ENCODE measurements around the gene SLC16A6.

The SLC16A6 gene

DNA sequence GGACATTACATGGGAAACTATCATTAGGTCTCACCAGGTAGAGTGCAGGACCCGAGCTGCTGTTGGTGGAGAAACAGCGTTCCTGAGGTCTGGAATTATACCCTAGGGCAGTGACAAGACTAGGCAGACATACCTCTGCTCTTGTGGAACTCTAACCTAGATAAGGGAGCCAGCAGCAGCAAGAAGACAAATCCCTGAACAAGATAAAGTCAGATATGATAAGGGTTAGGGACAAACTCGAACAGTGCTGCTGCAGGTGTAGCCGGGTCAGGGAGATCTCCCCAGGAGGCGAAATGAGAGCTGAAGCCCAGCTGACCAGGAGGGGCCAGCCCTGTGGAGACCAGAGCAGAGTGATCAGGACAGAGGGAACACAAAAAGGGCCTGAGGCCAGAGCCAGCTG lies 35.0 kb upstream of the SLC16A6 start:
- TF ChIP-seq, protein P1, sequence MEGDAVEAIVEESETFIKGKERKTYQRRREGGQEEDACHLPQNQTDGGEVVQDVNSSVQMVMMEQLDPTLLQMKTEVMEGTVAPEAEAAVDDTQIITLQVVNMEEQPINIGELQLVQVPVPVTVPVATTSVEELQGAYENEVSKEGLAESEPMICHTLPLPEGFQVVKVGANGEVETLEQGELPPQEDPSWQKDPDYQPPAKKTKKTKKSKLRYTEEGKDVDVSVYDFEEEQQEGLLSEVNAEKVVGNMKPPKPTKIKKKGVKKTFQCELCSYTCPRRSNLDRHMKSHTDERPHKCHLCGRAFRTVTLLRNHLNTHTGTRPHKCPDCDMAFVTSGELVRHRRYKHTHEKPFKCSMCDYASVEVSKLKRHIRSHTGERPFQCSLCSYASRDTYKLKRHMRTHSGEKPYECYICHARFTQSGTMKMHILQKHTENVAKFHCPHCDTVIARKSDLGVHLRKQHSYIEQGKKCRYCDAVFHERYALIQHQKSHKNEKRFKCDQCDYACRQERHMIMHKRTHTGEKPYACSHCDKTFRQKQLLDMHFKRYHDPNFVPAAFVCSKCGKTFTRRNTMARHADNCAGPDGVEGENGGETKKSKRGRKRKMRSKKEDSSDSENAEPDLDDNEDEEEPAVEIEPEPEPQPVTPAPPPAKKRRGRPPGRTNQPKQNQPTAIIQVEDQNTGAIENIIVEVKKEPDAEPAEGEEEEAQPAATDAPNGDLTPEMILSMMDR (IDR thresholded peaks at IDR 0.05; ENCODE audit: insufficient read depth, low read depth, low read length, missing control alignments), result no peak
- no peak overlapping the region for H3K4me3 ChIP-seq (ENCODE audit: low read depth, low read length)
- DNase-seq (ENCODE audit: low read depth), result no peak

DNA sequence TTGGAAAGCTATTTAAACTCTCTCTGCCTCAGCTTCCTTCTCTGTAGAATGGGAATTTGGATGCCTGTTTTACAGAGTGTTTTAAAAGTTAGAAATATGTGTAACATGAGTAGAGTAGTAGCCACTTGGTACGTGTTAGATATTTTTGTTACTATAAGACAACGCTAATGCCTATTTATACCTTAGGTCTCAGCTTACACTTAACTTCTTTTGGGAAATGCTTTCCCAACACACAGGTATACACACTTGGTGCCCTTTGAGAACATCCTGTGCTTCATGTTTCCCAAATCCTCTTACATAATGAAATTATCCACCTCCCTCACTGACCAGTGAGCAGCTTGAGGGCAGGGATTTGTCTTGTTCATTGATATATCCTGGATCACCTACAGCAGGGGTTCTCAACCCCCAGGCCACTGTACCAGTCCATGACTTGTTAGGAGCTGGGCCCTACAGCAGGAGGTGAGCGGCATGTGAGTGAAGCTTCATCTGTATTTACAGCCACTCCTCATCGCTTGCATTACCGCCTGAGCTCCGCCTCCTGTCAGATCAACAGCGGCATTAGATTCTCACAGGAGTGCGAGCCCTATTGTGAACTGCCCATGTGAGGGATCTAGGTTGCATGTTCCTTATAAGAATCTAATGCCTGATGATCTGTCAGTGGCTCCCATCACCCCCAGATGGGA lies 33.9 kb upstream of the SLC16A6 start:
- H3K4me3 ChIP-seq (ENCODE audit: low read depth, low read length), result no peak overlapping the region
- DNase-seq (ENCODE audit: low read depth), result no peak
- TF ChIP-seq, protein P1 (IDR thresholded peaks at IDR 0.05; ENCODE audit: insufficient read depth, low read depth, low read length, missing control alignments), result no peak

GRCh38 chr17:68324114-68324513 lies 33.2 kb upstream of the SLC16A6 start:
- H3K4me3 ChIP-seq (ENCODE audit: low read depth, low read length), result no peak overlapping the region
- no peak for DNase-seq (ENCODE audit: low read depth)
- TF ChIP-seq, protein P1 (IDR thresholded peaks at IDR 0.05; ENCODE audit: insufficient read depth, low read depth, low read length, missing control alignments), result no peak

GRCh38 chr17:68322630-68323029 lies 31.7 kb upstream of the SLC16A6 start:
- no peak for DNase-seq (ENCODE audit: low read depth)
- TF ChIP-seq, protein P1 (IDR thresholded peaks at IDR 0.05; ENCODE audit: insufficient read depth, low read depth, low read length, missing control alignments), result no peak
- H3K4me3 ChIP-seq (ENCODE audit: low read depth, low read length), result no peak overlapping the region

GRCh38 chr17:68321556-68321954 lies 30.6 kb upstream of the SLC16A6 start:
- TF ChIP-seq, protein P1 (IDR thresholded peaks at IDR 0.05; ENCODE audit: insufficient read depth, low read depth, low read length, missing control alignments), result no peak
- H3K4me3 ChIP-seq (ENCODE audit: low read depth, low read length), result no peak overlapping the region
- DNase-seq (ENCODE audit: low read depth), result no peak

DNA sequence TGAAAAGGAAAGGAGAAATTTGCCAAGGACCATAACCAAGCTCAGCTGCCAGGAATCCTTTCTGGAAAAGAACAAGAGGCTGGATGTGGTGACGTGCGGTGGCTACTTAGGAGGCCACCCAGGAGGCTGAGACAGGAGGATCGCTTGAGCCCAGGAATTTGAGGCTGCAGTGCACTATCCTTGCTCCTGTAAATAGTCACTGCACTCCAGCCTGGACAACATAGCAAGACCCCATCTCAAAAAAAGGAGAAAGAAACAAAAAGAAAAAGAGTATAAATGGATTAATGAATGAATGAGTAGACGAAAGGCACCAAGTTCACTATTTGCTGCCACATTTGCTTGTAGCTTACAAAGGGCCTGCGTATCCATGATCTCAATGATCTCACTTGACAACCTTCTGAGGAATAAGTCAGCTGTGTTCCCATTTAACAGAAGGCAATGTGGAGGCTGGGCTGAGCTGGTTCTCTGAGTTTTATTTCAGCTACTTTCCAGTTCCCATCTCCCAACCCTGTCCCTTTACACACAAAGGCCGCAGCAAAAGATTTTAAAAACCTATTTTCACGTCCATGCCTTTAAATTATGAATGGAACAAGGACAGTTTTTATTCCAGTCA lies 30.1 kb upstream of the SLC16A6 start:
- TF ChIP-seq, protein P1 (IDR thresholded peaks at IDR 0.05; ENCODE audit: insufficient read depth, low read depth, low read length, missing control alignments), result no peak
- no peak for DNase-seq (ENCODE audit: low read depth)
- no peak overlapping the region for H3K4me3 ChIP-seq (ENCODE audit: low read depth, low read length)

Data from GM12865 (cell line).